ENCODE measurements around the gene VPS13C.
"Not testable (repeated sequence)": the region's sequence is repeated elsewhere in the genome, so short reads cannot be mapped to it uniquely, and the experiment has no call there.

Gene VPS13C

DNA sequence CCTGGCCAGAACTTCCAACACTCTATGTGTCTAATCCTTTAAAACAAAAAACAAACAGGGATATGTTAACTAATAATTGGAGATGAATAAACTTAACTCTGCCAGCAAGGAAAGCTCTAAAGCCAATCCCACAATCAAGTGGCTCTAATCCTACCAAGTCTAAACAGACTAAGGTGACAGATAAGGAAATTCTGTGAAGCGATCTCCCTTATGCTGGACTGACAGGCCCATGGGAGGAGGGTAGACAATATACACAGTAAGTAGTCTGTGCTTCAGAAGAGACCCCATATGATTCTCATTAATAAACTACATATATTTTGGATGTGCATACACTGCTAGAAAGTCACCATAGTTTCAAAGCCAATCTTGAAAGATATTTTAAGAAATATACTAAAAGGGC lies 10.1 kb downstream of the VPS13C start:
- DNase-seq (ENCODE audit: low read depth in 2 of 3, low spot score in 2 of 3): no peak

- DNase-seq (ENCODE audit: low read depth in 2 of 3, low spot score in 2 of 3): not testable (repeated sequence)
Measured at GRCh38 chr15:62048254-62048653, 12.0 kb downstream of the VPS13C start.

GRCh38 chr15:62047282-62047827 lies 12.9 kb downstream of the VPS13C start:
- no peak for DNase-seq (ENCODE audit: low read depth in 2 of 3, low spot score in 2 of 3)

- DNase-seq (ENCODE audit: low read depth in 2 of 3, low spot score in 2 of 3): no peak
Measured at GRCh38 chr15:62046078-62046743, 14.0 kb downstream of the VPS13C start.

- no peak for DNase-seq (ENCODE audit: low read depth in 2 of 3, low spot score in 2 of 3)
Measured at GRCh38 chr15:62035256-62035924, 24.9 kb downstream of the VPS13C start.

DNA sequence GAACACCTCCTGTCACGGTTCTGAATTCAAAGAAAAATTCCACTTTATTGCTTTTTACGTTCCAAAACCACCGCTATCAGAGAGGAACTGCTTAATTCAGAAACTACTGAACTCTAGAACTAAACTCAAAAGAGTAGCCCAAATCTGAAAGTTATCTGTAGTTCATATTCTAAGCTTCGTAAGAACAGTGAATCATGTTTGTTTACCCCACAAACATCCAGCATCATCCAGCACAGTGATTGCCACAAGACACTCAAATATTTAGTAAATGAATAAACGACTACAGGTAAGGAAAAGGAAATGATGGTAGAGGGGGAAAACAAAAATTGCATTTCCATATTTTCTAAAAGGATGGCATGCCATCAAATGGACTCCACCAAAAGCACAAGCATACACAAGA lies 32.3 kb downstream of the VPS13C start:
- no peak for DNase-seq (ENCODE audit: low read depth in 2 of 3, low spot score in 2 of 3)

- no peak for DNase-seq (ENCODE audit: low read depth in 2 of 3, low spot score in 2 of 3)
Measured at GRCh38 chr15:62027263-62027565, 33.0 kb downstream of the VPS13C start.

DNA sequence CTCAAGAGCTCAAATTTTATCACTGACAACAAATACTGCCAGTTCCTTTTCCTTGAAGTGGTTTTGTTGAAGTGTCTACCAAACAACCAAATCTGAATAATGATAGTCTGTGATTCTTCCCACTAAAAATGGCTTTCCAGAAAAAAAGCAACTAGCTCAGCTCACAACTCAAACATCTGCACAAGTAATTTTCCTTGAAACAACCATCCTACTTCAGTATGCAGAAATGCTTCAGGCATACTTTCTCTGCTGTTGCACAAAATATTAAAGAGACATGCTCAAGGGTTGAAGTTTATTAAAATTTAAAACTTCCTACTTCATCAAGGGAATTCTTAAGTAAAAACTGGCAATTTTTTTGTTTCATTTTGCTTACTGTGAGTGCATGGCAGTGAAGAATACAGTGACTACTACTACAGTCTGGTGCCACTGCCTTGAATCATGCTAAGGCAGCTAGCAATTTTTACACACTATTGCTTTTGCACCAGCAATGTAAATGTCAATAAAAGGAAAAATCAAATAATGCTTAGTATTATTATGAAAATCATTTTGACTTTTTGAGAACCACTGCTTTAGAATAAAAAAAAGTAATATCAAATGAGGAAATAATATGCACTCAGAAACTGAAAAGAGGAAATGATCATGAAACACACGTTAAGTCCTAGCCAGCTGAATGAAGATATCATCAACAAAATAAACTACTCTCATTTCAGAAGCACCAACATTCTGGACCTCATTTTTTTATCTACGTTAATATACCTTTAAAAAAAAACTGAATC lies 33.6 kb downstream of the VPS13C start:
- no peak for DNase-seq (ENCODE audit: low read depth in 2 of 3, low spot score in 2 of 3)

DNA sequence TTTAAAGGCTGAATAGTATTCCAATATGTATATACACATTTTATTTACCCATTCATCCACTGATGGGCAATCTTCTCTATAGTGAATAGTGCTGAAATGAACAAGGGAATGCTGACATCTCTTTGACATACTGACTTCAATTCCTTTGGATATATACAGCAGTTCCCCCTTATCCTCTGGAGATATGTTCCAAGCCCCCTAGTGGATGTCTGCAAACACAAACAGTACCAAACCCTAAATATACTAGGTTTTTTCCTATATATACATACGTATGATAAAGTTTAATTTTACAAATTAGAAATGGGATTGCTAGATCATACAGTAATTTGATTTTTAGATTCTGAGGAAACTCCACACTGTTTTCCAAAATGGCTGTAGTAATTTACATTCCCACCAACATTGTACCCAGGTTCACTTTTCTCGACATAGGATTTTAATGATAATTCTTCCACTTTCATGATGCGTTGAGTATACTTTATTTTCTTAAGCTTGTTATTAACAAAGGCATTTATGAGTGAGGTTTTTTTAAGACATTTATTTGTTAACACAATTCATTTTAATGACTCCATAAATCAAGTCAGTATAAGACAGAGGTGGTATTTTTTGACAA lies 38.2 kb downstream of the VPS13C start:
- DNase-seq (ENCODE audit: low read depth in 2 of 3, low spot score in 2 of 3): no peak

GRCh38 chr15:62020576-62021160 lies 39.6 kb downstream of the VPS13C start:
- DNase-seq (ENCODE audit: low read depth in 2 of 3, low spot score in 2 of 3): no peak

- DNase-seq (ENCODE audit: low read depth in 2 of 3, low spot score in 2 of 3): not testable (repeated sequence)
Measured at GRCh38 chr15:62005354-62005753, 54.9 kb downstream of the VPS13C start.

DNA sequence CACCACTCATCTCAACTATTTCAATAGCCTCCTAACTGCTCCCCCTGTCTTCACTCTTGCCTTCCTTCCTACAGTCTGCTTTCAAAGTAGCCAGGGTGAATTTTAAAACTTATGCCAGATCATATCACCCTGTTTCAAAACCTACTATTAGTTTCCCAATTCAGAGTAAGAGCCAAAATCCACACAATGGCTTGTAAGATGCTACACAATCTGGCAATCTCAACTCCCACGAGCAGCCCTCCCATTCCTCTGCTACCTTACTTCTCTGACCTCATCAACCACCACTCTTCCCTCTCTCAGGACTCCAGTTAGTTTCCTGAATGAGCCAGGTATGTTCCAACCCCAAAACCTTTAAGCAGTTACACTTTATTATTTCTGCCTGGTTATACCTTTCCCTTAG lies 62.5 kb downstream of the VPS13C start:
- no peak for DNase-seq (ENCODE audit: low read depth in 2 of 3, low spot score in 2 of 3)

DNA sequence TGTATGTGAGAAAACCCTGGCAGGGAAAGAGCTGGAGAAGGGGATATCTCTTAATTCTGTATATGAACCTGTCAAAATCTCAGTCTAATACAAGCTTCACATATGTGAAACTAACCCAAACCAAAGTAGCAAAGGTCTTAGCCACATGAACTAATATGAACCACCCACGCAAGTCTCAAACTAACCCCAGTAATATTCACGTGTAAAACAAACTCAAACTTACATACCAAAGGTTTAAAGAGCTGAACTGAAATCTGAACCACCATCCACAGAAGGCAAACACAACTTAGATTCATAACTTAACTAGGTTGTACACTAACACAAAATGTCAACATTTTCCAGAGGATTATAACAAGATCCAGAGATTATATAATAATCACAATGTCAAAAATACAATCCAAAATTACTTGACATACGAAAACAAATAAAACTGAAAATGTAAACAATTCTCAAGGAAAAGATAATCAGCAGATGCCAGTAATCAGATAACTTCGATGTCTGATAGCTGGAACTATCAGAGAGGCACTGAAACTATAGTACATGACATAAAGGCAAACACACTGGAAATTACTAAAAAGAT lies 64.1 kb downstream of the VPS13C start:
- no peak for DNase-seq (ENCODE audit: low read depth in 2 of 3, low spot score in 2 of 3)

- DNase-seq (ENCODE audit: low read depth in 2 of 3, low spot score in 2 of 3): no peak
Measured at GRCh38 chr15:61994216-61994615, 66.0 kb downstream of the VPS13C start.

GRCh38 chr15:61992518-61992917 lies 67.7 kb downstream of the VPS13C start:
- no peak for DNase-seq (ENCODE audit: low read depth in 2 of 3, low spot score in 2 of 3)

- no peak for DNase-seq (ENCODE audit: low read depth in 2 of 3, low spot score in 2 of 3)
Measured at GRCh38 chr15:61989667-61990066, 70.6 kb downstream of the VPS13C start.

DNA sequence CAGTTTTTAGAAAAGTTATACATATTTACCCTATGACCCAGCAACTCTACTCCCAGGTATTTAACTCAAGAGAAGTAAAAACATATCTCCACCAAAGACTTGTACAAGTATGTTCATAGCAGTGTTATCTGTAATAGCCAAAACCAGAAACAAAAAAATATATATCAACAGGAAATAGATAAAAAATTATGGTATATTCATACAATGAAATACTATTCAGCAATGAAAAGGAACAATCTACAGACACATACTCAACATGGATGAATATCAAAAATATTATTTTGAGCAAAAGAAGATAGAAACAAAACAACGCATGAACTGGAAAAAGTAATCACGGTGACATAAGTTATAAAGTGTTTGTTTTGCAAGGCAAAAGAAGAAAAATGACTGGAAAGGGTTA lies 72.4 kb downstream of the VPS13C start:
- no peak for DNase-seq (ENCODE audit: low read depth in 2 of 3, low spot score in 2 of 3)

- no peak for DNase-seq (ENCODE audit: low read depth in 2 of 3, low spot score in 2 of 3)
Measured at GRCh38 chr15:61983081-61983480, 77.2 kb downstream of the VPS13C start.

GRCh38 chr15:61978225-61978624 lies 82.0 kb downstream of the VPS13C start:
- no peak for DNase-seq (ENCODE audit: low read depth in 2 of 3, low spot score in 2 of 3)

DNA sequence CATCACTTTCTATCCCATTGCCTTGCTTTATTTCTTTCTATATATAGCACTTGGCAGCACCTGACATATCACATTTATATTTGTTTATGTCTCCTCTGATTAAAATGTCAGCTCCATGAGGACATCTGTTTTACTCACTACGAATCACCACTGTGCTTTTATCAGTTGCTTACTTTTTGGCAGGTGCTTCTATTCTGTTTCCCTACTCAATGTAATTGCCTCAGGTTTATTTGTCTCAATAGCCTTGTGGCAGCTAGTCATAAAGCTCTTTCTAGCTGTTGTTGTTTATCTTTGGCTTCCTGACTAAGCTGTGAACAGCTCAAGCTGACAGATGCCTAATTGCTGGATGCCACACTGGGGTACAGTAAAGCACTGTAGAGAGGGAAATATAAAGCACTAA lies 85.5 kb downstream of the VPS13C start:
- no peak for DNase-seq (ENCODE audit: low read depth in 2 of 3, low spot score in 2 of 3)

DNA sequence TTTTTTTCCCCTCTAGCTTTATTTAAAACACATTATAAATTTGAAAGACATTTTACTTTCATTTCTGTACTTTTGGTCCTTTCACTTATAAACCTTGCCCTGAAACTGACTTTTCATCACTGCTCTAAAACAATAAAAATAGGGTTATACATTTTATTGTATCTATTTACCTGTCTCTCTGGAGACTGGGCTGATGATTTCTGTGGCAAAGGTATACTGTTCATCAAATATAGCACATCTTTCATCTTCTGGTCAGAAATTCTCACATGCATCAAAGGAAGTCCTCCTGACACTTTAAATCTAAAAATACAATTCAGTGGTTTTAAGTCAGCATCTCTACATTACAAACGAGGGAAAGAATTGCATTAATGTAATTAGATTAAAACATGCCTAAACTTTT lies 86.1 kb downstream of the VPS13C start:
- DNase-seq (ENCODE audit: low read depth in 2 of 3, low spot score in 2 of 3): no peak

All from activated CD8-positive, alpha-beta memory T cell treated with anti-CD3 and anti-CD28 coated beads for 48 hours (primary cell).